Nephron progenitor cell (in vitro differentiated cells): ENCODE results near the gene YY1.

Source experiments
- DNase-seq: peaks from one replicate; pipeline ENCODE4 v3.0.0; 2021
- H3K27ac Mint-ChIP-seq: 2 replicates; pipeline ENCODE4 v1.8.0; 2021; ENCODE audit warnings: mild to moderate bottlenecking, moderate library complexity, mixed read lengths
- H3K27me3 Mint-ChIP-seq: 2 replicates; pipeline ENCODE4 v1.8.0; 2021; ENCODE audit warnings: mild to moderate bottlenecking, low read depth, mixed read lengths; ENCODE audit not compliant: poor library complexity
- H3K36me3 Mint-ChIP-seq: 2 replicates; pipeline ENCODE4 v1.8.0; 2021; ENCODE audit warnings: low read depth, mixed read lengths
- H3K4me1 Mint-ChIP-seq: 2 replicates; pipeline ENCODE4 v1.8.0; 2021; ENCODE audit warnings: mixed read lengths
- H3K4me3 Mint-ChIP-seq: 2 replicates; pipeline ENCODE4 v1.8.0; 2021; ENCODE audit warnings: mild to moderate bottlenecking, moderate library complexity, mixed read lengths
- H3K9me3 Mint-ChIP-seq: 2 replicates; pipeline ENCODE4 v1.8.0; 2021; ENCODE audit warnings: mild to moderate bottlenecking, moderate library complexity, mixed read lengths
- CTCF ChIP-seq: fragments of 200-600 bp; sonication (generic); IDR thresholded peaks from 2 replicates; pipeline ENCODE4 v1.5.0; 2021; ENCODE audit warnings: antibody characterized with exemption

The YY1 gene

GRCh38 chr14:100239211-100239839 lies 381 bp downstream of the YY1 start:
- peaks cover 56% of the 10 kb centered on the region for H3K4me1 Mint-ChIP-seq
- DNase-seq: peak; percentile 52
- H3K27me3 Mint-ChIP-seq: peaks cover 4% of the 10 kb centered on the region

GRCh38 chr14:100239840-100240667 lies 1.1 kb downstream of the YY1 start:
- TF ChIP-seq CTCF: peak; percentile 41
- peak; percentile 86 for DNase-seq
- Mint-ChIP-seq H3K27me3 (peaks cover 4% of the 10 kb centered on the region), H3K36me3 (peaks cover 35% of the 10 kb centered on the region), H3K27ac (peak overlapping the region; percentile 97), H3K9me3 (peaks cover 6% of the 10 kb centered on the region), H3K4me1 (peaks cover 51% of the 10 kb centered on the region), H3K4me3 (peak overlapping the region; percentile 95)

More at GRCh38 chr14:100239211-100239839, 381 bp downstream of the YY1 start:
- no peak for TF ChIP-seq CTCF
- H3K36me3 Mint-ChIP-seq: peaks cover 35% of the 10 kb centered on the region
- peak overlapping the region; percentile 86 for H3K4me3 Mint-ChIP-seq
- peak overlapping the region; percentile 90 for H3K27ac Mint-ChIP-seq
- peaks cover 6% of the 10 kb centered on the region for H3K9me3 Mint-ChIP-seq

- peaks cover 4% of the 10 kb centered on the region for H3K27me3 Mint-ChIP-seq
- no peak for TF ChIP-seq CTCF
- H3K4me3 Mint-ChIP-seq: peak overlapping the region; percentile 95
- H3K27ac Mint-ChIP-seq: peak overlapping the region; percentile 97
- H3K9me3 Mint-ChIP-seq: peaks cover 6% of the 10 kb centered on the region
- DNase-seq: no peak
- peaks cover 35% of the 10 kb centered on the region for H3K36me3 Mint-ChIP-seq
- peaks cover 51% of the 10 kb centered on the region for H3K4me1 Mint-ChIP-seq
Measured at GRCh38 chr14:100240668-100241032, 1.7 kb downstream of the YY1 start.

GRCh38 chr14:100241279-100241678 lies 2.3 kb downstream of the YY1 start:
- TF ChIP-seq CTCF: no peak
- Mint-ChIP-seq H3K4me3 (peak overlapping the region; percentile 95), H3K4me1 (peaks cover 51% of the 10 kb centered on the region), H3K27me3 (peaks cover 4% of the 10 kb centered on the region), H3K36me3 (peaks cover 35% of the 10 kb centered on the region), H3K9me3 (peaks cover 6% of the 10 kb centered on the region), H3K27ac (peak overlapping the region; percentile 97)
- DNase-seq: no peak

GRCh38 chr14:100243020-100243419 lies 4.1 kb downstream of the YY1 start:
- TF ChIP-seq CTCF: no peak
- H3K4me1 Mint-ChIP-seq: peaks cover 53% of the 10 kb centered on the region
- H3K36me3 Mint-ChIP-seq: peaks cover 42% of the 10 kb centered on the region
- H3K4me3 Mint-ChIP-seq: peak overlapping the region; percentile 71
- DNase-seq: no peak
- H3K9me3 Mint-ChIP-seq: peaks cover 6% of the 10 kb centered on the region
- H3K27me3 Mint-ChIP-seq: peaks cover 4% of the 10 kb centered on the region
- H3K27ac Mint-ChIP-seq: no peak overlapping the region
